IPS-18c (cell line): ENCODE measurements around the gene SHLD2.
A peak's percentile ranks its signal among the peaks of the same experiment; 100 is the strongest.
"Not testable (repeated sequence)": the region's sequence is repeated elsewhere in the genome, so short reads cannot be mapped to it uniquely, and the experiment has no call there.

Experiments
- H3K4me3 ChIP-seq: 2 replicates; pipeline ENCODE4 v1.7.0; 2013; ENCODE audit warnings: low read depth, mild to moderate bottlenecking, low read length, moderate library complexity; ENCODE audit not compliant: insufficient read depth
- H3K9me3 ChIP-seq: one replicate; pipeline ENCODE4 v1.6.1; 2013; ENCODE audit warnings: mild to moderate bottlenecking, low read length, moderate library complexity; ENCODE audit not compliant: control insufficient read depth, insufficient read depth

Gene SHLD2

DNA sequence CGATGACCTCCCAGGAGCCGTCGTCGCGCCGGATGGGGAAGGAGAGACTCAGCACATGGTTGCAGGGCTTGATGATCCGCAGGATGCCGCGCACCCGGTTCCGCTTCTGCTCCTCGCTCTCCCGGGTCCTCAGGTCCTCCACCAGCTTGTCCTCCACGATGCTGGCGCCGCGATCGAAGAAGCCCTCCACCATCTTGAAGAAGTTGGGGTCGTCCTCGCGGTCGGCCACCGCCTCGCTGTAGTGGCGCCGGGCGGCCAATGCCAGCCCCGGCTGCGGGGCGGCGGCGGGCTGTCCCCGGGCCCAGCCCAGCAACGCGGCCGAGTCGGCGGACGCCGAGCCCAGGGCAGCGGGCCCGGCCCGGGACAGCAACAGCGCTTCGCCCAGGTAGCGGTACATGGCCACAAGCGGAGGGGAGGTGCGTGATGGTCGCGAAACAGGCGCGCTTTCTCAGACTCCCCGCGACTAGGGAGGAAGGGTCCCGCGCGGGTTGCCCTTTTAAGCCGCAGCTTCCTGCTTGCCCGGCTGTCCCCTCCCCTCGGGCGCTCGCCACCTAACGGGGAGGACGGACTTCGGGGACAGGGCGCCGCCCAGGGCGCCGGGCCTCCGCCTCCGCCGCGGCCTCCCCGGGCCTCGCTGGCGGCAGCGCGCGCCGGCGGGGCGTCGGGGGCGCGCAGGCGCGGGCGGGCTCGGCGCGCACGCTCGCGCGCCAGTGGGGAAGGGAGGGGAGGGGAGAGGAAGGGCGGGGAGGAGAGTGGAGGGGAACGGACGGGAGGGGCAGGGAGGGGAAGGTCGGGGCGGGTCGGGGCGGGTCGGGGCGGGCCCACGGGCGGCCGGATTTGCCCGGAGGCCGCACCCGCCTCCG, at the start of gene SHLD2, which contains the start of gene GLUD1:
Gene SHLD2 (plus strand): TSS at position 834 of the 863 bp plus-strand sequence. CDS start 56,149 bp downstream, outside the sequence.
Gene GLUD1 (minus strand): TSS at position 471 of the 863 bp plus-strand sequence. CDS start 74 bp downstream, at position 397.
- peak within 1 kb of the TSS; percentile 75 for H3K4me3 ChIP-seq
- no peaks in the 10 kb centered on the region for H3K9me3 ChIP-seq

- H3K4me3 ChIP-seq, result no peak overlapping the region
- H3K9me3 ChIP-seq, result no peaks in the 10 kb centered on the region
Observed at GRCh38 chr10:87045434-87045938, 49.5 kb upstream of the SHLD2 start.

DNA sequence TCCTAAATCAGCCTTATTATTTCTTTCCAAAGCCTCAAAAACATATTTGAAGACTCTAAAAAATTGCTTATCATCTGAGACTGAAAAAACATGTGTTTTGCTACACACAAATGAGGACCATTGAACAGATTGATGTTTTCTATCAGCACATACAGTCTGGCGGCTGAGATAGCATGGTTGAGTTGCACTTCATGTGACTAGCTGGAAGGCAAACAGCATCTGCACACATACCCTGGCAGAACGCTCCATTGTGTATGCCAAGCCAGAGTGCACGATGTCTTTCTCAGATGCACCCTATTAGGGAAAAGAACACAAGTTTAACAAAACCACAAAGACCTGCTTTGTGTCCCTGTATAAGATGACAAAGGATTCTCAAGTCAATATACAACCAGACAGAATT, 41.9 kb upstream of the SHLD2 start:
- Histone ChIP-seq H3K9me3 (no peaks in the 10 kb centered on the region), H3K4me3 (no peak overlapping the region)

DNA sequence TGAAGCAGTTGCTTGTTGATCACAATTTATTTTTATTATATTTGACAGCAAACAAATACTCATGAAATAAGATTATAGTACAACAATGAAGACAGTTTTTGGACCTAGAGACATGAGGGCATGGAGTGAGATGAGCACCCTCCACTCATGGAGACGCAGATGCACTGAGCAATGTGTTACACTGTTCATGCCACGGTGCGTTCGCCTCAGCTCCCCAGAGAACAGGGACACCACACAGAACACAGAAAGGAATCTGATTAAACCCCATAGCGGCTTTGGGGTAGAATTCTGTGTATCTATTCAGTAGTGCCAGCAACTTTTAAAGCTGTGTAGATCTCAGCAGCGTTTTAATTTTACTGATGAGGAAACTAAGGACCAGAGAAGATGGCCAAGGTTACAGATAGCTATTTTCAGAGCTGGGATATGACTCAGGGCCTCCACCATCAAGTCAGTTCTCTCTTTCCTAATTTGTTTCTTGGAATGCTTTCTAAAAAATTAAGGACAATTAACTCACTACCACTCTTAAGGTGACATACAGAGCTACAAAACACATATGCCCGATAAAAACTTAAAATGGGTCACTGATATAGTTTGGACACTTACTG, 41.3 kb upstream of the SHLD2 start:
- Histone ChIP-seq H3K4me3 (no peak overlapping the region), H3K9me3 (no peaks in the 10 kb centered on the region)

DNA sequence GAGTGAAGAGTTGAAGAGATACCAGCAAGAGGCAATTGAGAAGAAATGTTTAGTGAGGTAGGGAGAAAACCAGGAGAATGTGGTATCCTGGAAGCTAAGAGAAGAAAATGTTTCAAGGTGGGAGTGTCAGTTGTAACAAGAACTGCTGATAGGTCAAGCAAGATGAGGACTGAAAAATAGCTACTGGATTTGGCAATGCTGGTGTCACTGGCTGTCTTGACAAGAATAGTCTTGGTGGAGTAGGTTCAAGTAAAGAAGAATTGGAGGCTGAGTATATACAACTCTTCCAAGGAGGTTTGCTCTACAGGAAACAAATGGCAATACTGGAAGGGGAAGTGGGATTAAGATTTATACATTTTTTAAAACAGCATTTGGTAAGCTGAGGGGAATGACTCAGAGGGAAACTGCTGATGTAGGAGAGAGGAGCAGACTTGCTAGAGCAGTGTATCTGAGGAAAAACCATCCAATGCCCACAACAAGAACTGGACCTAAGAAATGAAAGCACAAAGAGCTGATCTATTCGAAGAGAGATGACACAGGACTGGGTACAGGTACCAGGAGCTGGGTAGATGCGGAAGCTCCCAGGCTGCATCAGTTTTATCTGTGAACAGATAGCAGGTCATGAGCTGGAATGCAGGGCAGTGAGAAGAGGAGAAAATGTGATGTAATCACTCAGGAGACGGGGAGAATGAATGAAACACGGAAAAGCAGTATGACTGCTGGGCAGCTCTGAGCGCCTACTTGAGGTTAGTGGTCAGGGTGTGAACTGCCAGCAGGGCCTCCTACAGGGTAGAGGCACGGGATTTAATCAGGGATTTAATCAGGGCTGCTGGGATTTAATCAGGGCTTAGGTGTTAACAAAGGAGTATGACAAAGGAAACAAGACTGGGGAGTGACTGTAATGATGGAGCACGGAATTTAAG, 40.4 kb upstream of the SHLD2 start:
- no peaks in the 10 kb centered on the region for H3K9me3 ChIP-seq
- no peak overlapping the region for H3K4me3 ChIP-seq

GRCh38 chr10:87058171-87058570, 36.8 kb upstream of the SHLD2 start:
- Histone ChIP-seq H3K9me3 (no peaks in the 10 kb centered on the region), H3K4me3 (no peak overlapping the region)

DNA sequence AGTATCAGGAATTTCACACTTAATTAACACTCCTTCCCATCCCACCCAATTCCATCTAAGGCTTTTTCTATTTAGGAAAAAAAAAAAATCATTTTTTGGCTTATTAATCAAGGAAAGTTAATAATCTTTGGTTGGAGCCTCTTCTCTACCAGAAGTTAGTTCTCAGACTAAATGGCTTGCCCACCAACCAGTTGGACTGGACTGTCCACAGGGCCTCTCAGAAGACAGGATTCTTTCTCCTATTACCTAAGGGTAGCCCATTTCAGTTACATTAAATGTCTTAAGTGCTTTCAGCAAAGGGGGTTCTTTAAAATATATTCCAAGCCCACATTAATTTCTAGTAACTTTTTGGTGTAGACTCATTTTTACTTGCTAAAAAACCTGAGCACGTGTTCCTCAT, 35.6 kb upstream of the SHLD2 start:
- Histone ChIP-seq H3K9me3 (no peaks in the 10 kb centered on the region), H3K4me3 (no peak overlapping the region)

DNA sequence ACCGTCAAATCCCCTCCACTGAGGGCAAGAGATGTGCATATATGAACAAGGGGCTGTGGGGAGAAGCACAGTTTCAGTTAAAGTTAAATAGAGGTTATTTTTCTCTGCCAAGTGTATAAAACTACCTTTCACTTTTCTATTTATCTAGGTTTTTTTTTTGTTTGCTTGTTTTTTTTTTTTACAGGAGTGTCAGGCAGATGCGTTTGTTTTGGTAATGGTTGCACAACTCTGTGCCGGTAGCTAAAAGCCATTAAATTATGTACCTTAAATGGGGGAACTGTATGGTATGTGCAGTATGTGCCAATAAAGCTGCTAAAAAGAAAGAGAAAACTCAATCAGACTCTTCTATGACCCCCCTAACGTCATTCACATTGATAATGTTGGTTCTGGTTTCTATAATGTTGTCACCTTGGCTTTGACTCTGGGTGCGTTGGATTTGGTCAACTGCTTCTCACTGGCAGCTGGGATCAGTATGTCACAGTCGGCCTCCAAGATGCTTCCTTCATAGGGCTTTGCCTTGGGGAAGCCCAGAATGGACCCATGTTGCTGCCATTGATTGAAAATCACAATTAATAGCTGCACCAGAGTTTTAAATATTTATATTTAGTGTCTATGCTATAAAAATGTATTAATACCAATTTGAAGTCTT, 34.6 kb upstream of the SHLD2 start:
- Histone ChIP-seq H3K4me3 (no peak overlapping the region), H3K9me3 (no peaks in the 10 kb centered on the region)

DNA sequence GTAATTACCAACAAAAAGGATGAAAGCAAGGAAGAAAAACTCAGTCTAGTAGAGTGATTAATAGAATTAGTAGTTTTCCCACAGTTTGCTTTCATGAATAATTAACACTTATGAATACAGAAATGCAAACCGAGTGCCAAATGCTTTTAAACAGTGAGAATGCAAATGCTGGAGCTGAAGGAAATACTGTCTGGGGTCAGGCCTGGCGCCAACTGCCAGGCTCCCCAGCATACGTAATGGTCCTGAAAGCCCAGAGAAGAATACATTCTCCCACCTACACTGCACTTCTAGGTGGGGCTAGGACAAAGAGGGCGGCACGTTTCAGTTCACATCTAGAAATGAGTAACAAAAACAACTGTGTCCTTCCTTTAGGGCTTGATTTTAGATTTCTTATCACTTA, 30.4 kb upstream of the SHLD2 start:
- Histone ChIP-seq H3K4me3 (no peak overlapping the region), H3K9me3 (no peaks in the 10 kb centered on the region)

DNA sequence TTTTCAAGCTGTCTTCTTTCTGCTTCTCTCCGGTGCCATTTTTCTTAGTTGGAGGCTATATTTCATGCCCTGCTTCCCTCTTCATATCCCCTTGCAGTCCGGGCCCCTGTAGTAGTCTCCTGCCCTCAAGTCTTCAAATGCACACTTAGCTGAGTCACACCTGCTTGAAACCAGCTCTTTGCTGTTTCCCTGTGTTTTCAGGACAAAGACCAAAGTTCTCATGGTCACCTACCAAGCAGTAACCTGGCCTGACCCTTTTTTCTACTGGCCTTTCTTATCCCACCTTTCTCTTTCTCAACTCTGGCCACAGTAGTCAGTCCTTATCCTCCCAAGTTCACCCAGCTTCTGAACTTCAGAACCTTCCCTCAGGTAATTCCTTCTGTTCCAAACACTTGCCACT, 28.8 kb upstream of the SHLD2 start:
- no peak overlapping the region for H3K4me3 ChIP-seq

GRCh38 chr10:87066865-87067264, 28.1 kb upstream of the SHLD2 start:
- Histone ChIP-seq H3K4me3 (no peak overlapping the region), H3K9me3 (no peaks in the 10 kb centered on the region)

More for the DNA sequence above, 28.8 kb upstream of the SHLD2 start:
- H3K9me3 ChIP-seq, result no peaks in the 10 kb centered on the region

GRCh38 chr10:87068281-87068680, 26.7 kb upstream of the SHLD2 start:
- no peak overlapping the region for H3K4me3 ChIP-seq
- no peaks in the 10 kb centered on the region for H3K9me3 ChIP-seq

DNA sequence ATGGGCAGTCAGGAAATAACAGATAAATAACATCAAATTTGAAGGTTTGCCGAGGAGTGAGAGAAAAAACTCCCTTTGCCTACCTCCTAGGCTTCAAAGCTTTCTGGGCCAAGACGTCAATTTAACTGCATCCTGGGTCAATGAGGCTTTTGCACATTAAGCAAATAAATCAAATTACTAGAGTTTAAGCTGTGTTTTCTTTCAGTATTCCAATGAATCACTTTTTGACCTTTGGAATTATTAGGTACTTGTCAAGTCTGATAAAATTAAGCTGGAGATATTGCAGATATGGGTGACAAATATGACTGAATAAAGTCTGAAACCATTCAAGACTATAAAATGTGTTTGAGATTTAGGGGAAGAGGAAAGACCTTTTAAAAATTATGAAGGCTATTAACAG, 22.6 kb upstream of the SHLD2 start:
- H3K4me3 ChIP-seq, result no peak overlapping the region
- no peaks in the 10 kb centered on the region for H3K9me3 ChIP-seq

GRCh38 chr10:87076421-87076820, 18.6 kb upstream of the SHLD2 start:
- H3K4me3 ChIP-seq, H3K9me3 ChIP-seq: not testable (repeated sequence)

GRCh38 chr10:87079106-87079836, 15.7 kb upstream of the SHLD2 start:
- Histone ChIP-seq H3K4me3 (no peak overlapping the region), H3K9me3 (no peaks in the 10 kb centered on the region)

- not testable (repeated sequence) for H3K4me3 ChIP-seq, H3K9me3 ChIP-seq
Observed at GRCh38 chr10:87080621-87081020, 14.4 kb upstream of the SHLD2 start.
